ENCODE data around the gene GALNTL6.

GRCh38 chr4:172698256-172698655 lies 885.1 kb downstream of the GALNTL6 start:
- TF ChIP-seq NFRKB (IDR thresholded peaks at IDR 0.05): no peak
- no peak for TF ChIP-seq LEF1 (IDR thresholded peaks at IDR 0.05; ENCODE audit: borderline replicate concordance)
- no peak for TF ChIP-seq SP1 (IDR thresholded peaks at IDR 0.05)
- no peak for TF ChIP-seq FOXK2 (IDR thresholded peaks at IDR 0.05)
- no peak for TF ChIP-seq SUZ12 (IDR thresholded peaks at IDR 0.05)
- no peak for TF ChIP-seq L3MBTL2 (conservative IDR thresholded peaks at IDR 0.05)
- TF ChIP-seq CTBP1 (IDR thresholded peaks at IDR 0.05; ENCODE audit: borderline replicate concordance): no peak
- no peak for TF ChIP-seq ELF4 (IDR thresholded peaks at IDR 0.05)
- no peak for TF ChIP-seq BHLHE40 (IDR thresholded peaks at IDR 0.05; ENCODE audit: borderline replicate concordance)
- no peak for TF ChIP-seq PKNOX1 (IDR thresholded peaks at IDR 0.05)
- TF ChIP-seq HDGF (IDR thresholded peaks at IDR 0.05; ENCODE audit: borderline replicate concordance): no peak
